Stimulated activated CD4-positive, alpha-beta T cell treated with anti-CD3 and anti-CD28 coated beads, Interleukin-15, amount 100 ng/mL, for 24 hours (primary cell): ENCODE measurements around the gene HDAC10.
A peak's percentile ranks its signal among the peaks of the same experiment; 100 is the strongest.
"Not testable (repeated sequence)": the region's sequence is repeated elsewhere in the genome, so short reads cannot be mapped to it uniquely, and the experiment has no call there.

Source experiments
- DNase-seq: peaks from one replicate; pipeline ENCODE4 v3.0.0-alpha.2; 2020

HDAC10 gene

GRCh38 chr22:50284479-50284878 lies 33.4 kb upstream of the HDAC10 start:
- no peak for DNase-seq

DNA sequence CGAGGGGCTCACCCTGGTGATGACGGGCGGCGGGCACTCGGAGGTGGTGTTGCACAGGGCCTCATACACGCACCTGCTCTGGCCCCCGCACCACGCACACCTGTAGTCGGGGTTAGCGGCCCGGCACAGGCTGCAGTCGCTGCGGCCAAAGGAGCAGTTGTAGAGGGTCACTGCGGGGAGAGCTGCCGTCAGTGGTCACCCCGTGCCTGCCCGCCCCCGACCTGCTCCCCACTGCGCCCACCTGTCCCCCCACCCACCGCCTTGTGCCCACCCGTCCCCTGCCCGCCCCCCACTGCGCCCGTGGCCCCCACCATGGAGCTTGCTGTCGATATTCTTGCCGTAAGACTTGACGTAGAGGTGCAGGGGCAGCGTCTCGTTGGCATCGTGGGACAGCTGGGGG lies 32.8 kb upstream of the HDAC10 start:
- no peak for DNase-seq

DNA sequence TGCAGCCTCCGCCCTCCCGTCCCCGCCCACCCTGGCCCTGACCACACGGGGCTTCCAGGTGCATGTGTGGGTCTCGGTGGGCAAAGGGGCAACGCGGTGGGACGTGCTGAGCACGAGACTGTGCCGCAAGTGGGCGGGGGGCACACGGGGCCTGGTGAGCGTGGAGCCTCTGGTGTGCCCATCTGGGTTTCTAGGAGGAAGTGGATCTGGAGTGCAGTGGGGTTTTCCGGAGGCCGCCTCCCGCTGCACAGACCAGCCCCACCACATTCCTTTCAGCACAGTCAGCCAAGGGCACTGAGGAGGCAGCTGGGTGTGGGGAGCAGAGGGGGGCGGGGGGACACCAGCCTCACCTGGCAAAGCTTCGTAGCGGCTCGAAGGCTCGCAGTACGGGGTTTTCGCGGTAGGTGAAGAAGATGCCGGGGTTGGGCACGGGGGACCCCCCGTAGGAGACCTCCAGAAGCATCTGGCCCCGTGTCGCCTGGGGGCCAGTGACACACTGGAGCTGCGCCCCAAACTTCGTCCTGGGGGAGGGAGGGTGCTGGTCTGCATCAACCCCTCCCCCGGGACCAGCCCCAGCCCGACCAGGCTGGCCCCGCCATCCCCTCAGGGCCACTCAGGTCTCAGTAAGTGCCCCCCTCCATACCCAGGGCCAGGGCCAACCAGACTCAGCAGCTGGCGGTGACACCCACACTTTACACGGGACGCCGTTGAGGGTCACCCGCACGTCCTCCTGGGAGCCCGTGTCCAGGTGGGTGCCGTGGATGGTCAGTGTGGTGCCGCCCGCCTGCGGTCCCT lies 31.5 kb upstream of the HDAC10 start:
- no peak for DNase-seq

DNA sequence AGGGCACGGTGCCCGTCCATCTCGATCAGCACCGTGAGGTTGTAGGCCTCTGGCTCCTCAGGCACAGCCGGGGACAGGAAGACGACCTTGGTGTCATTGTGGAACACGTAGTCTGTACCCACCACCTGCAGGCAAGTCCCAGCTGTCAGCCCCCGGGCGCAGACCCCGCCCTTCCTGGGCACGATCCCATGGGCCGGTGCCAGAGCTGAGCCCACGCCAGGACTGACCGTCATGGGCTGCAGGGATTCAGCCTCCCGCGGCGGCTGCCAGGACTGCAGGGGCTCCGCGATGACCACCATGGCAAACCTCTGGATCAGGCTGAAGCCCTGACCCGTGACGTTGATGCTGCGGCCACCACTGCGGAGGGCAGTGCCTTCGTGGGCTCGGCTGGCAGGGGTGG lies 30.9 kb upstream of the HDAC10 start:
- DNase-seq = no peak

DNA sequence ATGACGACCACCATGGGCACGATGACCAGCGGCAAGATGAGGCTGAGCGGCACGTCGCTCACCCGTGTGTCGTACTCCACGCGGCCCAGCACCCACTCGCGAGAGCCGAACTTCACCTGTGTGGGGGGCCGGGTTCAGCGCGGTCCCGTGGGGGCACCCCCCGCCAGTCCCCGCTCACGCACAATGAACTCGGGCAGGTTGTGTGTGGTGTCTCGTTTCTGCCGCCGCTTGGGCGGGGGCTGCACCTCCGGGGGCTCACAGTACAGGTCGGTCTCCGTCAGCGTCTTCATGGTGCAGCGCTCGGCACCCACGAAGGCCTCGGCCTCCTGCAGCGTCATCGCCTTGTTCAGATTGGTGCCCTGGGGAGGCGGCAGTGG lies 30.3 kb upstream of the HDAC10 start:
- DNase-seq = no peak

GRCh38 chr22:50280708-50281383 lies 29.8 kb upstream of the HDAC10 start:
- no peak for DNase-seq

GRCh38 chr22:50280022-50280707 lies 29.1 kb upstream of the HDAC10 start:
- no peak for DNase-seq

DNA sequence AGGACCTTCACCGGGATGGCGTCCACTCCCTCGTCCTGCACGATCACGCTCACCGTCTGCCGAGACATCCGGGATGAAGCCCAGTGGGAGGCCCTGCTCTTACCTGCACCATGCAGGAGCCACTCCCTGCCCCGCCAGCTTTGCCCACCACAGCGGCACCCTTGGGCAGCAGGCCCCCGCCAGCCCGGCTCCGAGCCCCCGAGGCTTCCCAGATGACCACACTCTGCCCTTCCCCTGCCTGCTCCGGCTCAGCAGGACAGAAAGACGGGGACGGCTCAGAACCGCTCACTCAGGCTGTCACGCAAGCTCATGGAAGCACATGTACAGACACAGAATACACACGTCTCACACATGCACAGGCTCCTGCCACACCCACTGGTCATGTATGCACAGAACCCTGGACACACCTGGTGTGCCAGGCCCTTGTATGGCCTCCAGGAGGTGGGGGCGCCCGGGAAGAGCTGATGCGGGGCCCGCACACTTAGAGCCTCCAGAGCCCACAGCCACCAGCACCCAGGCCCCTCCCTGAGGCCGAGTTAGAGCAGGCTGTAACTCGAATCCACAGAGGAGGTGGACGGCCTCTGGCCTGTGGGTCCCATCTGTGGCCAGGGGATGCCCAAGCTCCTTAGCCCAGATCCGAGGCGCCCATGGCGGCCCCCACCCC lies 28.0 kb upstream of the HDAC10 start:
- DNase-seq = no peak

GRCh38 chr22:50278461-50278860 lies 27.4 kb upstream of the HDAC10 start:
- no peak for DNase-seq

- no peak for DNase-seq
These were observed 26.7 kb upstream of the HDAC10 start for GRCh38 chr22:50277761-50278160.

DNA sequence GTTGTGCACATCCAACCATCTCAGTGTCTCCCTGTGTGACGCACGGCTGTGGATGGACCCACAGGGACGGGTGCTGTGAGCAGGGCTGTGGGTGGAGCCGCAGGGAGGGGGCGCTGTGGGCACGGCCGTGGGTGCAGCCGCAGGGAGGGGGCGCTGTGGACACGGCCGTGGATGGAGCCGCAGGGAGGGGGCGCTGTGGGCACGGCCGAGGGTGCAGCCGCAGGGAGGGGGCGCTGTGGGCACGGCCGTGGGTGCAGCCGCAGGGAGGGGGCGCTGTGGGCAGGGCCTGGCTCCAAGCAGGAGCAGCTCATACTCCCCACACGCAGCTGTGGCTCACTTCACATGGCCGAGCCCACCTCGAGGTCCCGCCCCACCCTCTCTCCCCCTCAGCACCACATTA lies 25.1 kb upstream of the HDAC10 start:
- peak; percentile 62 for DNase-seq

DNA sequence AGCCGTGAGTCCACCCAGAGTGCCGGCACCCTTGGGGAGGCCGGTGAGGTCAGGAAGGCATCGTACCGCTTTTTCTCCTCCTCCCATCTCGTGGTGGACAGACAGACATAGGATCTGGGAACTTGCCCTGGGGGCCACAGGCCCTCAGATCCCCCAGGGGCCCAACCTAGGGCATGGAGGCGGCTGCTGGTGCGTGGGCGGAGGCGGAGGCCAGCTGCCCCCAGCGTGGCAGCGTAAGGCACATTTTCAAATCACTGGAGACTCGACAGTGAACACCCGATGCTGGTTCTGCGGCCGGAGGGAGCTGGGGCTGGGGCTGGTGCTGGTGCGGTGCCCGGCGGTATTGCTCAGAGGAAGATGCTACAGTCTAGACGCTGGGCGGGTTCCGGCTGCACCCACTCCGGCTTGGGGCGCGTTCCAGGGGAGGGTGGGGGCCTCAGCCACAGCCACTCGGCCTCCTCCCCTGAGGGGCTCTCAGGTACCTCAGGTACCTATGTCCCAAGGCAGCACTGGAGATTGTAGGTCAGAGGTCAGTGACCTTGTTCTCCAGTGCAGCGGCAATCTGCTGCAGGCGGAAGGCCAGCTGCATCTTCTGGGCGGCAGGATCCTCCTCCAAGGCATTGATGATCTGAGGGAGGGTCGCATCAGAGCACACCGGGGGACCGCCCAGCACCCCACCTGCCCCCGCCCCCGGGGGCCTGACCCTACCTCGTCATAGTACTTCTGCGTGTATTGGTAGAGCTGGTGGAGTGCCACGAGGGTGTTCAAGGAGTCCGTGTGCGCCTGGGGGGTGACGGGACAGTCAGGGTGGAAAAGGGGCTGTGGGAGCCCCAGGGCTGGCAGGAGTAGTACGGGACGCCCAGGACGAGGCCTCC lies 24.4 kb upstream of the HDAC10 start:
- no peak for DNase-seq

DNA sequence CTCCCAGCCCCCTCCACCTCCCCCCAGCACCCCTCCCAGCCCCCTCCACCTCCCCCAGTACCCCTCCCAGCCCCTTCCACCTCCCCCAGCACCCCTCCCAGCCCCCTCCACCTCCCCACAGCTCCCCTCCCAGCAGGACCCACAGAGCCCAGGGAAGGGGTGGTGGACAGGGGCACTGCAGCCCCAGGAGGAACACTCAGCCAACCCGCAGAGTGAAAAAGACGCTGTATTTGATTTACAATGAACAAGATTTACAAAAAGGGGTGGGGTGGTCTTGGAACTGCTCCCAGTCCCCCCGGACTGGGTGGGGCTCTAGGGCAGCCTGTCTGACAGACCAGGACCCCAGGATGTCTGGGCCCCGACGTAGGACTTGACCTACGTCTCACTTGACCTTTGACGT lies 23.7 kb upstream of the HDAC10 start:
- no peak for DNase-seq

DNA sequence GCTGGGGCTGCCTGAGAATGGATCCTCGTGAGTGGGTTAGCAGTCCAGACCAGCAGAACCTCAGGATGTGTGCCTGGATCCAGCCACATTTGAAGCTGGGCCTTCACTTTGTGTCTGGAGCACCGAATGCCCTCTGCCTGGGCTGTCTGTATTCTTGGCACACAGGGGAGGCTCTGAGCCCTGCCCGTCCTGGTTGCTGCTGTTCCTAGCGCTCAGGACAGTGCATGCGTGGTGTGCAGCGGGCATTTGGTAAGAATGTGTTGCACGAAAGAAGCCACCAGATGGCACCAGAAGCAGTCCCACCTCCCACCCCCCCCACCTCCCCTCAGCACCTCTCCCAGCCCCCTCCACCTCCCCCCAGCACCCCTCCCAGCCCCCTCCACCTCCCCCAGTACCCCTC lies 23.2 kb upstream of the HDAC10 start:
- peak; percentile 62 for DNase-seq

GRCh38 chr22:50273781-50274180 lies 22.7 kb upstream of the HDAC10 start:
- DNase-seq = not testable (repeated sequence)

DNA sequence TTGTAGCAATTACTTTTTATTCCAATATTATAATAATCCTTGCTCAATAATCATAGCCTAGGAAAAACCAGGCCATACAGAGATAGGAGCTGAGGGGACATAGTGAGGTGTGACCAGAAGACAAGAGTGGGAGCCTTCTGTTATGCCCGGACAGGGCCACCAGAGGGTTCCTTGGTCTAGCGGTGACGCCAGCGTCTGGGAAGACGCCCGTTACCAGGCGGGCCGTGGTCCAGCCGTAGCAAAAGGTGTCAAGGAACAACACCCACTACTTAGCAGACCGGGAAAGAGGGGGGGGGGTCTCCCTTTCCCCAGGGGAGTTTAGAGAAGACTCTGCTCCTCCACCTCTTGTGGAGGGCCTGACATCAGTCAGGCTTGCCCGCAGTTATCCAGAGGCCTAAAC lies 22.3 kb upstream of the HDAC10 start:
- not testable (repeated sequence) for DNase-seq

DNA sequence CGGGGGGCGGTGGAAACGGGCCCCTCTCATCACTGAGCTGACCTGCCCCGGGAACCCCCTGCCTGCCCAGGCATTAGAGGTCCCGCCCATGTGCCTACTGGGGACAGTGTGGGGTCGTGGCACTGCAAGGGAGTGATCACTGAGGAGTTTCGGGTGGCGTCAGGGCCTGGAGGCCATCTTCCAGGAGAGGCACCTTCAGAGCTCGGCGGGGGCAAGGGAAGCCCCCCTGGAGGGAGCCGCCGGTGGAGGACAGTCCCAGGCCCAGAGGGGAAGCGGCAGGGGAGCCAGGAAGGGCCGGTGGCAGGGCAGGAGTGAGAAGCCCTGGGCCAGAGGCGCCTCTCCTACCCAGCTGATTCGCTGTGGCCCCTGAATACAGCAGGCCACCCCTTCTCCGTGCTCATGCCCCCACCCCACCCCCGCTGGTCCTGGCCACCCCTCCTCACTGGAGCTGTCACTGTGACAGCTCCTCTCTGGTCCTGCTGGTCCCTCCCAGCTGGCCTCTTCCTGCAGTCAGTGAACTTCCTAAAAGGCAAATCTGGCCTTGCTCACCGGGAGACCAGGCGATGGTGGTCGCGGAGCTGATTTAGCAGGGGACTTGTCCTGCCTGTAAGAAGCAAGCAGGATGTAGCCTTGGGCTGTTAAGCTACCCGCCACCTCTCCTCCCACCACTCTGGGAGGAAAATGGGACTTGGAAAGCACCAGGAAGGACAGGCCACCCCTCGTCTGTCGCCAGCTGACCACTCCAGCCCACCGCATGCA lies 21.2 kb upstream of the HDAC10 start:
- DNase-seq = no peak

DNA sequence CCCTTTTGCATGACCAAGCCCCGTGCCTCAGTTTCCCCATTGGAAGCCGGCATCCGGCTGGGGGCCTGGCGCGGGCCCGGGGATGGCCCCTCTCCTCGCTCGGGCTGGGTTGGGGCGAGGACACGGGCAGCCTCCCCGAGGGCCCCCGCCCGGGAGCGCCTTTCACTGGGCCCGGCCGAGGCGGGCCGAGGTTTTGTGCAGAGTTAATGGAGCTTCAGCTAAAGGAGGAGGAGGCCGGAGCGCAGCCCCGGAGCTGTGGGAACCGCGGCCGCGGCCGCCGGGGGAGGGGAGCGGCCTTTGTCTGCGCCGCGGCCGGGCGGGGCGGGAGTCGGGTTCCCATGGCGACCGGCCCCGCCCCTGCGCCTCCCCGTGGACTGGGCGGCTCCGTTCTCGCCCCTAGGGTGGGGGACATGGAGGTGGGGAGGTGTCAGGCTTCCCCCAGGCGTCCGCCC lies 20.5 kb upstream of the HDAC10 start:
- DNase-seq = peak; percentile 77

GRCh38 chr22:50270666-50271394 lies 19.8 kb upstream of the HDAC10 start:
- DNase-seq = peak; percentile 73

DNA sequence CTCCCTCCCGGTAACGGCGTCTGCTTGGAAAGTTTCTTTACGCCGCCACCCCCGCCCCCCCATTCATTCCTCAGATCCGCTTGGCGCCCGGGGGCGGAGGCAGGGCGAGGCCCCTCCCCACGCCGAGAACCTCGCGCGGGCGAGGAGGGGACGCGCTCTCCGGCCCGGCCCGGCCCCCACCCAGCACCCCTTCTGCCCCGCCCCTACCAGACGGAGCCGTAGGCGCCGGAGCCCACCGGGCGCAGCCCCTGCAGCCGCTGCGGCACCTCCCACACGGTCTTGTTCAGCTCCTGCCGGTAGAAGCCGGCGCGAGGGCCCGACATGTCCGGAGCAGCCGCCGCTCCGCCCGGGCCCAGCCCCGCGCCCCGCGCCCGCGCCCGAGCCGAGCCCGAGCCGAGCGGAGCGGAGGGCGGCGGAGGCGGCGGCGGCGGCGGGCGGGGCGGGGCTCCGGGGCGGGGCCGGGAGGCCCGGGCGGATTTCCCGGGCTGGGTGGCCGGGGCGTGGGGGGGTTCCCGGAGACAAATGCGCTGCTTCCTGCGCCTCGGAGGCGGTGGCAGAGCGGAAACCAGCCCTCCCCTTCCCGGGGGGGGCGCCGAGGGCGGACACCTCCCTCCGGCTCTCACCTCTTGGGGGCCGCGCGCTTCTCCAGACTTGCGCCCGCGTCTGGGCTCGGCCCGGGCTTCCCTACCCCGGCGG lies 19.1 kb upstream of the HDAC10 start, which contains the start of gene MAPK11:
Gene MAPK11 (minus strand): TSS at position 411 of the 696 bp plus-strand sequence. CDS start 88 bp downstream, at position 323.
- peak; percentile 81 for DNase-seq
